Non-pigmented ciliary epithelial cell (primary cell): ENCODE results near the gene CCR3.
"Not testable (repeated sequence)": the region's sequence is repeated elsewhere in the genome, so short reads cannot be mapped to it uniquely, and the experiment has no call there.

Experiments
- DNase-seq: peaks from one replicate; pipeline ENCODE4 v3.0.0-alpha.2; 2010; ENCODE audit warnings: low read depth

Gene CCR3

DNA sequence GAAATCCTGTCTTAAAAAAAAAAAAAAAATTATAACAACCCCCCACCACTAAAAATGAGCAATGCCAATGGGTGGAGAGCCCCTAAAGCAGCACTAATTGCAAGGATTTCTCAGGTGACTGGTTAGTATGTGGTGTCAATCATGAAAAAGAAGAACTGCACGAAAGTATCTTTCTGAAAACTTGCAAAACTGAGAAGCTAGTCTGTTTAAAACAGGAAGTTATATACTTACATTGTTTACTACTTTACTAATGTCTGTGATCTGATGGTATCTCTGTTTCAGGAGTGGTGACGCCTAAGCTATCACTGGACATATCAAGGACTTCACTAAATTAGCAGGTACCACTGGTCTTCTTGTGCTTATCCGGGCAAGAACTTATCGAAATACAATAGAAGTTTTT is at the start of gene CCR3:
TSS of gene CCR3 (plus strand) at position 341 of the 400 bp plus-strand sequence. CDS start 22,699 bp downstream, outside the sequence.
- DNase-seq, result no peak

DNA sequence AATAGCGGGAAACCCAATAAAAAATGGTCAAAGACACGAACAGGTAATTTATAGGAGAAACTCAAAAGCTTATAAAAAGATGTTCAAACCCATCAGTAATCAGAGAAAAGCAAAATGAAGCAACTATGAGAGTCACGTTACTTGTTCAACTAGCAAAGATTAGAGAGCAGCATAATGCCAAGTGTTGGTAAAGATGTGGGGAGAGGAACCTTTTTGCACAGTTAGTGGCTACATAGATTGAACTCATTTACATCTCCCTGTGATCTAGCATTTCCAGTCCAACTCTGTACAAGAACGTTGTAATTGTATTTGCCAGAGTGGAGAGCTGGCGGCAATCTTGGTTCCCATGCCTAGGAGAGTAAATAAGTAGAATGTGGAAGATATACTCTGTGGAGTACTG is 49.3 kb upstream of the CCR3 start:
- no peak for DNase-seq

GRCh38 chr3:46193436-46193835 is 48.8 kb upstream of the CCR3 start:
- DNase-seq, result no peak

DNA sequence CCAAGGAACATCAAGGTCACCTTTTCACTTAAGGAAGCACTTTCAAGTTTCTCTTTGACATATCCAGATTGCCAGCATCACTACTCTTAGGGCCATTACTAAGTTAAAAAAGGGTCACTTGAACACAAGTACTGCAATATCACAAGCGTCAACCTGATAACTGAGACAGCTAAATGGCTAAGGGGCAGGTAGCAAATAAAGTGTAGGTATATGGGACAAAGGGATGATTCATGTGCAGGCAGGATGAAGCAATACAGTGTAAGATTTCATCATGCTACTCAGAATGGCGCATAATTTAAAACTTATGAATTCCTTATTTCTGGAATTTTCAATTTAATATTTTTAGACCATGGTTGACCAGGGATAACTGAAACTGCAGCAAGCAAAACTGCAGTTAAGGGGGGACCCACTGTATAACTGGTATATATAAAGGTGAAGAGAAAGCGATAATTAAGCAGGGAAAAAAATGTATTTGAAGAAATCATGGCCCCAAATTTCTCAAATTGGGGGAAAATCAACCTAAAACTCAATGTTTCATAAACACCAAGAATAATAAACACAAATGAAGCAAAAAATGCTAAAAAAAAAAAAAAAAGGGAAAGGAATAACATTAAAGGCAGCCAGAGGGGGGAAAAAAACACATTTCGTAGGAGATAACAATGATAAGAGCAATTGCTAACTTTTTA is 47.2 kb upstream of the CCR3 start:
- no peak for DNase-seq

DNA sequence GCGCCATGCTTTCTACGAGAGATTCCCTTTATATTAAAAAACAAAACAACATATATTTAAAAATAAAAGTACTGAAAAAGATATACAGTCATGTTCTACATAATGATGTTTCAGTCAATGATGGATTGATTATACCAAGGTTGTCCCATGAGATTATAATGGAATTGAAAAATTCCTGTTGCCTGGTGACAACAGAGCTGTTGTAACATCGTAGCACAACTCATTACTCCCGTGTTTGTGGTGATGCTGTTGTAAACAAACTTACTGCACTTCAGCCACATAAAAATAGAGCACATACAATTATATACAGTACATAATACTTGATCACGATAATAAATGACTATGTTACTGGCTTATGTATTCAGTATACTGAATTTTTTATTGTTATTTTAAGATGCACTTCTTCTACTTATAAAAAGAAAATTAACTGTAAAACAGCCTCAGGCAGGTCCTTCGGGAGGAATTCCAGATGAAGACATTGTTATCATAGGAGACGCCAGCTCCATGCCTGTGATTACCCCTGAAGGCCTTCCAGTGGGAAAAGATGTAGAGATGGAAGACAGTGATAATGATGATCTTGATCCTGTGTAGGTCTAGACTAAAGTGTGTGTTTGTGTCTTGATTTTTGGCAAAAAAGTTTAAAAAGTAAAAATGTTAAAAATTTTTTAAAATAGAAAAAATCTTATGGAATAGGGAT is 45.9 kb upstream of the CCR3 start:
- DNase-seq, result no peak

GRCh38 chr3:46200211-46200610 is 42.0 kb upstream of the CCR3 start:
- no peak for DNase-seq

GRCh38 chr3:46200790-46201189 is 41.5 kb upstream of the CCR3 start:
- DNase-seq, result no peak

- DNase-seq, result no peak
Measured at GRCh38 chr3:46202535-46202934, 39.7 kb upstream of the CCR3 start.

GRCh38 chr3:46203681-46204080 is 38.6 kb upstream of the CCR3 start:
- no peak for DNase-seq

DNA sequence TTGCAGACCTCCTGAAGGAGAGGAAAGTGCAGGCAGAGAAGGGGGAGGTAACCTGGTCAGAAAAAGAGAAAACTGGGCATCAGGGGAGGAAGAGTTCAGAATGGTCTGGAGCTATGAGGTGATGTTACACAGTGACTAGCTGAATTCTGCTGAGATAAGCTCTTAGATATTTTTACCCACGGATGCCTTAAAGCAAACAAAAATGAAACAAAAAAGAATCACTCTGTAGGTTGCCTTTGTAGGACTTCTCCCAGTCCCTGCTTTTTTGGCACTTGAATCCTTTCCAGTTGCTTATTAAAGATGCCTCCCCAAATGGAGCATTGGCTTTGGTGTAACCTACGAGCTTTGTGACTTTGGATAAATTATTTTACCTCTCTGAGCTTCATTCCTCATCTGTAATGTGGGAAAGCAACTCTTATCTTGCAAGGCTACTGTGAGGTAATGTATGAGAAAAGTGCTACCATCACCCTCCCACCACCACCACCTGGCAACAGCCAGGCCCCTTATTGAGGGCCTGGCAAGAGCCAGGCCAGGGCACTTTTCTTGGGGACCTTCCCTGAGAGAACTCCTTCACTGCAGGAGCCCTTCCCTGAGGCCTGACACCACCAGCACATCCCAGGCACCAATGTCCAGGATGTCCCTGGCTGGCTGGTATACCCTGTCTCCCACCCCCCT is 36.8 kb upstream of the CCR3 start:
- no peak for DNase-seq

DNA sequence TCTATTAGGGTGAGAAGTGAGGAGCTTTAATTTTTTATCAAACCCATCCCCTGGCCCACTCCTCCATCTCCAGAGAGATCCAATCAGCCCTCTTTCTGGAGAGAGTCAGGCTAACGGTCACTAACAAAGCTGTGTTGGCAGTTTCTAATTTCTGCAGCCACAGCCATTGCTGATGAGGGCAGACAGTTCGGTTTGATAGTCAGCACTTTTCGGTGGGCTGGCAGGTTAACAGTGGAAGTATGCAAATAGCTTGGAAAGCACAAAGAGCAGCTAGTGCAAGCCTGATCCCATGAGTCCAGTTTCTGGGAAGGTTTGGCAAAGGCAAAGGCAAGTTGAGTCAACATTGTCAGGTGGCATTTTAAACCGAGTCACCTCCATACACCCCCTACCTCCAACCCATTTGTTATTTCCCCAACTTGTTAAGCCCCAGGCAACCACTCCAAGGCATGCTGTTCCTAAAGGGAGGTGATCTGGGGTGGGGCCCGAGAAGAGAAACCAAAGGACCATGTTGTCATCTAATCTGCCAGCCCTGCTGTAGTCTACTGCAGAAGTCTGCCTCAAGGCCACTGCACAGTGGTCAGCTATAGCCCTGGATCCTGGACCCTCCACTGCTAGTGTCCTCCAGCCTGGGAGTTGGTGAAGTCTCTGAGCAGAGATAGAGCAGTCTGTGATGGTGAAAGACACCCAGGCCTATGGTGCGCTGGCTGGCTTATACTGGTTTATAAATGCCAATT is 35.8 kb upstream of the CCR3 start:
- no peak for DNase-seq

DNA sequence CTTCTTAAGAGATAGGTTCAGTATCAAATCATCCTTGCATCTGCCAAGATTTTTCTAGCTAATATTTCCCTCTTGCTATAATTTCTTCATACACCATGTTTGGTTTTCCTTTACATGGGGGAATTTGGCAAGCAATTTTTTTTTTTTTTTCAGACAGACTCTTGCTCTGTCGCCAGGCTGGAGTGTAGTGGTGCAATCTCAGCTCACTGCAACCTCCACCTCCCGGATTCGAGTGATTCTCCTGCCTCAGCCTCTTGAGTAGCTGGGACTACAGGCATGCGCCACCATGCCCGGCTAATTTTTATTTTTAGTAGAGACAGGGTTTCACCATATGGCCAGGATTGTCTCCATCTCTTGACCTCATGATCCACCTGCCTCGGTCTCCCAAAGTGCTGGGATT is 34.7 kb upstream of the CCR3 start:
- DNase-seq, result not testable (repeated sequence)

DNA sequence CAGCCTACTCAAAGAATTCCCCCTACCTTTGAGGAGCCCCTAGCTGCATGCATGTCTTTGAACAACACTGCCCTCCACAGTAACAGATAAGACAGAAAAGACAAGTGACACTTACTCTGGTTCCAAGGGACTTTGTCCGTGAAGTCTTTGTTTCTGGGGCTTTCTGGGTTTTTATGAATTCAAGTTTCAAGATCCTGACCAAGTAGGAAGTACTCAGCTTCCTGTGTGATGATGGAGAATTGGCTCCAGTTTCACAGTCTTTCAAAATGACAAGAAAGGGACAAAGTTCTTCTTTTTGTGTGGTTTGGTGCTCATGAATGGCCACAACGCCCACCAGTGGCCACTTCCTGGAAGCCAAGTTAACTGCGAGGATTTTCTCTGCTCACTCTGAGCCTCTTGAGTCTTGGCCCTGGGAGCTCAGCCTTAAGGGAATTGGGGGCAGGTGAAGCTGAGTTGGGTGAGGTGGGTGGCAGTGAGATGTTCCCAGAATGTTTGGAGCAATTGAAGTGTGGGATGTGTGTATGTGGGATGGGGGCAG is 34.0 kb upstream of the CCR3 start, which contains the start of gene CCR1:
TSS of gene CCR1 (minus strand) at position 147 of the 538 bp plus-strand sequence. CDS start 4,000 bp downstream, outside the sequence.
- DNase-seq, result no peak

GRCh38 chr3:46209053-46209452 is 33.2 kb upstream of the CCR3 start:
- DNase-seq, result no peak

DNA sequence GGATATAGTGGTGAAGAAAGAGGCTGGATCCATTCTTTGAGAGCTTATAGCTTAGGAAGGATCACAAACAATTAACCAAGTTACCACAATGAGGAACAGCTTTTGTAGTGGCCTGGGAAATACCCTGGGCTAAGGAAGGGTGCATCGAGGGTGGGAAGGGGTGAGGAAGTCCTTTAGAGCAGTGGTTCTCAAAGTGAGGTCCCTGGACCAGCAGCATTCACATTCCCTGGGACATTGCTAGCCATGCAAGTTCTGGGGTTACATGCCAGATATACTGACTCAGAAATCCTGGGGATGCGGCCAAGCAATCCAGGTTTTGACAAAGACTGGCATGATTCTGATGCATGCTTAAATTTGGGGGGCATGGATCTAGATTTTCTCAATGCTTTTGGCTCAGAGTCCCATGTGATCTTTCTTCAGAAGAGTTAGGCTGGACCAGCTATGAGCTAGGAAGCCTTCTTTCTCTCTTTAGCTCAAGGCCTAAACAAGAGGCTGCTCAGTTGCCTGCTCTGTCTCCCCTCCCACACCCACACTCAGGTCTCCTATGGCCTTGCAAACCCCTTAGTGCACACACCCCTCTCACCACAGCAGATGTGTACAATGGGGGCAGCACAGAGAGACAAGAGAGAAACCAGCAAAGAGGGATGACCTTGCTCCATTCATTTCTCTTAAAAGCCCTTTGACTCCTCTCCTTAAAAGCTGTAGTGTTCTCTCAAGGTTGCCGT is 32.4 kb upstream of the CCR3 start:
- DNase-seq, result no peak

DNA sequence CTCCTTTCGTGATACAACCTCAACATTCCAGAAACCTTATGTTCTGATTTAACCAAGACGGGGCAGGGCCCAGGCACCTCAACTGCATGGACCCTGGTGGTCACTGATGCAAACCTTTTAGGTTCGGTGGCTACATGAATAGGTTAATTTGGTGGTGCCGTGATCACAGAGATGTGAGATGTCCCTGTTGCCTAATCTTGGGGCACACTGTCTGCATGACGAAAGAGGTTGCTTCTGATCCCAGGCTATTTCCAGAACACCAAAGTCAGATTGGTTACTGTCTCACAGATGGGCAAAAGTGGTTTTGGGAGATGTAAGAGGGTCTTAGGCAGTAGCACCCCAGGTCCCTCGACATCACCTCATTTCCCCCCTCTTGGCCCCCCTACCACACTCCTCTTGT is 30.2 kb upstream of the CCR3 start:
- no peak for DNase-seq

DNA sequence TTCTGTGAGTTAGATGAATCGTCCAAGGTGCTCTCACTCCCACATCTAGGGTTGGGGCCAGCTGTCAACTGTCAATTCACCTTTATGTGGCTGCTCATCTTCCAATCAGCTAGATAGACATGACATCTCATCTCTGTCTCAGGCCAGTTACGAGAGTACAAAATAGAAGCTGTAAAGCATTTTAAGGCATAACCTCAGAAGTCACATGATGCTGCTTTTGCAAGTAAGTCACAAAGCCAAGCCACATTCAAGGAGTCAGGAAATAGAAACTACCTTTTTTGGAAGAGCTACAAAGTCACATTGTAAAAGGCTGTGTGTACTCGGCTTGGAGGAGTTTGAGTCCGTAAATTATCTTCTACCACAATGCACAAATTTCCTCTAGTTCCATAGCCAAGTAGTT is 29.1 kb upstream of the CCR3 start:
- DNase-seq, result no peak

DNA sequence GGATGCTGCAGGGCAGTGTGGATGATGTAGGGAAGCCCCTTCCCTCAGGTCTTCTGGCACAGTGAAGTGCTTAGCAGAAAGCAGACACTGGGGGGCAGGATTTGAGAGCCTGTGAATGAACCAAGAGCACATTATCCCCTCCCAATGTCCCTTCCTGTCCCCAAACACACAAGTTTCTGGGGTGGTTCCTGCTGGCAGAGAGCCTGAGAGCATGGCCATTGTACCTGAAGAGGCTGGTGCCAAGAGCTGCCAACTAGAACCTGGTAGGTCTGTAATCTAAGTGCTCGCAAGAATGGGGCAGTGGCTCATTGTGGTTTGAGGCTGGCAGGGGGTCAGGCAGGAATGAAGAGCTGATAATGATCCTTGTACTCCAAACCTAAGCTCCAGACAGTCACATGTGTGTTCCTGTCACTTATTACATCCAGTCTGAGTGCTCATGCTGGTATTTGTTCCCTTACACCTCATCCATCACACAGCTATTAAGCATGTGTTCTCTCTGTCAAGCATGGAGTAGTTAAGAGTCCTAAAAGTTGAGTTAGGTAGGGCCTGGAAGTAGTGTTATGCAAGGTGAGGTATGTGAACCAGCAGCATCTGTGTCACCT is 27.4 kb upstream of the CCR3 start:
- no peak for DNase-seq

GRCh38 chr3:46215810-46216414 is 26.3 kb upstream of the CCR3 start:
- DNase-seq, result no peak

DNA sequence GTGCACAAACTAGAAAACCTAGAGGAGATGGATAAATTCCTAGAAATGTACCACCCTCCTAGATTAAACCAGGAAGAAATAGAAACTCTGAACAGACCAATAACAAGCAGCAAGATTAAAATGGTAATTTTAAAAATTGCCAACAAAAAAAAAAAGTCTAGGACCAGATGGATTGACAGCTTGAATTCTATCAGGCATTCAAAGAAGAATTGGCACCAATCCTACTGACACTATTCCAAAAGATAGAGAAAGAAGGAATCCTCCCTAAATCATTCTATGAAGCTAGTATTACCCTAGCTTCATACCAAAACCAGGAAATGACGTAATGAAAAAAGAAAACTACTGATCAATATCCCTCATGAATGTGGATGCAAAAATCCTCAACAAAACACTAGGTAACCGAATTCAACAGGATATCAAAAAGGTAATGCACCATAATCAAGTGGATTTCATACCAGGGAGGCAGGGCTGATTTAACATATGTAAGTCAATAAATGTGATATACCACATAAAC is 24.0 kb upstream of the CCR3 start:
- no peak for DNase-seq
